ENCODE data around the gene PARP8.

- TF ChIP-seq POLR2A (IDR thresholded peaks at IDR 0.05): no peak
- no peak for TF ChIP-seq CTCF (IDR thresholded peaks at IDR 0.05)
Observed at GRCh38 chr5:50658246-50658645, 8.2 kb upstream of the PARP8 start.
